ENCODE data around the gene SLAIN1. TPM values are rescaled to one million over a fixed set of nuclear protein-coding genes. Genes with fewer than 3 reads are reported as not detected.
A peak's percentile ranks its signal among the peaks of the same experiment; 100 is the strongest.
"Not testable (repeated sequence)": the region's sequence is repeated elsewhere in the genome, so short reads cannot be mapped to it uniquely, and the experiment has no call there.

Gene SLAIN1
- 100 to 1,000 TPM; 114 to 149 TPM for total RNA-seq
- 73.1 TPM for polyA plus RNA-seq (ENCODE audit: insufficient read depth, low read depth, low replicate concordance)
- long read RNA-seq, donor 1, partial matches to known transcripts: 16 of 20 reads
- long read RNA-seq, donor 1, other reads (novel, unspliced or antisense): 0 of 20 reads
- long read RNA-seq, donor 2, transcript SLAIN1-206 (7 exons, 2,855 nt): major isoform, 8 of 22 reads
- long read RNA-seq, donor 2, partial matches to known transcripts: 11 of 22 reads
- long read RNA-seq, donor 2, other reads (novel, unspliced or antisense): 0 of 22 reads

GRCh38 chr13:77697217-77698103 is at the start of gene SLAIN1:
SLAIN1 (plus strand) TSS chr13:77697687; CDS start chr13:77697914, 227 bp downstream.
- peak; percentile 91 for DNase-seq
- Histone ChIP-seq H3K27ac (peak within 1 kb of the TSS; percentile 66 to 74), H3K27me3 (no peaks in the 10 kb centered on the region), H3K4me1 (peaks cover 13% of the 10 kb centered on the region), H3K36me3 (ENCODE audit: low read depth, missing control alignments) (no peaks in the 10 kb centered on the region), H3K4me3 (peak within 1 kb of the TSS; percentile 65 to 78), H3K9me3 (no peaks in the 10 kb centered on the region)
- TF ChIP-seq POLR2A (IDR thresholded peaks at IDR 0.05) (no peak), CTCF (IDR thresholded peaks at IDR 0.05) (no peak)
- intact Hi-C loops (cut with DNase I; ENCODE audit: low total_unique reads): no loop called here
- WGBS, 2 donors: 1% methylated on average over 7 to 26 of the region's 86 CpGs

GRCh38 chr13:77650409-77650808 is 47.1 kb upstream of the SLAIN1 start:
- intact Hi-C loops (cut with DNase I; ENCODE audit: low total_unique reads): no loop called here
- no peak for TF ChIP-seq POLR2A (IDR thresholded peaks at IDR 0.05)
- no peak for TF ChIP-seq CTCF (IDR thresholded peaks at IDR 0.05)
- Histone ChIP-seq H3K27me3 (no peaks in the 10 kb centered on the region), H3K36me3 (ENCODE audit: low read depth, missing control alignments) (no peaks in the 10 kb centered on the region), H3K9me3 (no peaks in the 10 kb centered on the region), H3K27ac (no peak overlapping the region), H3K4me1 (no peaks in the 10 kb centered on the region), H3K4me3 (no peak overlapping the region)
- DNase-seq: no peak

GRCh38 chr13:77653301-77653700 is 44.2 kb upstream of the SLAIN1 start:
- Histone ChIP-seq H3K9me3 (no peaks in the 10 kb centered on the region), H3K4me3 (no peak overlapping the region), H3K27me3 (no peaks in the 10 kb centered on the region), H3K4me1 (no peaks in the 10 kb centered on the region), H3K27ac (no peak overlapping the region), H3K36me3 (ENCODE audit: low read depth, missing control alignments) (no peaks in the 10 kb centered on the region)
- intact Hi-C loops (cut with DNase I; ENCODE audit: low total_unique reads): no loop called here
- TF ChIP-seq CTCF (IDR thresholded peaks at IDR 0.05): no peak
- no peak for DNase-seq
- 83 to 88% methylated on average over 2 of the region's 2 CpGs for WGBS, 2 donors

GRCh38 chr13:77660016-77660415 is 37.5 kb upstream of the SLAIN1 start:
- H3K9me3 ChIP-seq; DNase-seq; H3K27me3 ChIP-seq; H3K4me3 ChIP-seq; intact Hi-C loops (cut with DNase I; ENCODE audit: low total_unique reads); H3K4me1 ChIP-seq; H3K27ac ChIP-seq; H3K36me3 ChIP-seq (ENCODE audit: low read depth, missing control alignments): not testable (repeated sequence)
- 68 to 96% methylated on average over 9 to 23 of the region's 23 CpGs for WGBS, 2 donors

GRCh38 chr13:77660841-77661250 is 36.6 kb upstream of the SLAIN1 start:
- H3K36me3 ChIP-seq (ENCODE audit: low read depth, missing control alignments): no peaks in the 10 kb centered on the region
- H3K4me1 ChIP-seq: no peaks in the 10 kb centered on the region
- intact Hi-C loops (cut with DNase I; ENCODE audit: low total_unique reads): no loop called here
- no peaks in the 10 kb centered on the region for H3K9me3 ChIP-seq
- H3K27me3 ChIP-seq: no peaks in the 10 kb centered on the region
- WGBS, 2 donors: 62 to 82% methylated on average over 8 to 15 of the region's 15 CpGs
- TF ChIP-seq POLR2A (IDR thresholded peaks at IDR 0.05): no peak
- TF ChIP-seq CTCF (IDR thresholded peaks at IDR 0.05): no peak
- H3K27ac ChIP-seq: no peak overlapping the region
- H3K4me3 ChIP-seq: peak overlapping the region in 1 of 2 donors; percentile 23
- no peak for DNase-seq

GRCh38 chr13:77662301-77662700 is 35.2 kb upstream of the SLAIN1 start:
- H3K27ac ChIP-seq; H3K36me3 ChIP-seq (ENCODE audit: low read depth, missing control alignments); H3K4me1 ChIP-seq; H3K4me3 ChIP-seq; H3K27me3 ChIP-seq; intact Hi-C loops (cut with DNase I; ENCODE audit: low total_unique reads); H3K9me3 ChIP-seq; DNase-seq: not testable (repeated sequence)
- 95 to 96% methylated on average over 14 to 16 of the region's 16 CpGs for WGBS, 2 donors

GRCh38 chr13:77662831-77663230 is 34.7 kb upstream of the SLAIN1 start:
- H3K4me3 ChIP-seq; H3K36me3 ChIP-seq (ENCODE audit: low read depth, missing control alignments); DNase-seq; H3K9me3 ChIP-seq; H3K4me1 ChIP-seq; H3K27me3 ChIP-seq; H3K27ac ChIP-seq; intact Hi-C loops (cut with DNase I; ENCODE audit: low total_unique reads): not testable (repeated sequence)
- 92% methylated on average over 14 of the region's 15 CpGs; no CpG with 5 or more reads in 1 of the 2 donors for WGBS, 2 donors
